Spleen (tissue), 11 donors: ENCODE data around the gene CDH7. TPM values are rescaled to one million over a fixed set of nuclear protein-coding genes. Genes with fewer than 3 reads are reported as not detected.

Experiments
- DNase-seq: peaks from one replicate; pipeline ENCODE4 v3.0.0-alpha.2; 2020
- H3K27ac ChIP-seq, 8 donors: fragments of 200-600 bp; sonication (generic) in 7 of 8; 1 replicate in 4 of 8; 2 replicates in 4 of 8; pipeline versions ENCODE4 v1.5.0 to v1.8.0; 2016 to 2021; ENCODE audit warnings: inconsistent platforms in 4 of 8, mild to moderate bottlenecking in 4 of 8, moderate library complexity in 1 of 8
- H3K27me3 ChIP-seq, 7 donors: fragments of 200-600 bp; sonication (generic) in 6 of 7; replicated peaks in 1 of 7; 1 replicate in 4 of 7; 2 replicates in 3 of 7; pipeline versions ENCODE4 v1.5.0 to v1.8.0; 2016 to 2021; ENCODE audit warnings: inconsistent platforms in 3 of 7, mild to moderate bottlenecking in 1 of 7
- H3K36me3 ChIP-seq, 6 donors: fragments of 200-600 bp; sonication (generic) in 5 of 6; 1 replicate in 4 of 6; 2 replicates in 2 of 6; pipeline versions ENCODE4 v1.5.0 to v1.8.0; 2016 to 2021; ENCODE audit warnings: inconsistent platforms in 2 of 6
- H3K4me1 ChIP-seq, 6 donors: fragments of 200-600 bp; sonication (generic) in 5 of 6; 1 replicate in 3 of 6; 2 replicates in 3 of 6; pipeline versions ENCODE4 v1.5.0 to v1.8.0; 2016 to 2021; ENCODE audit warnings: inconsistent platforms in 3 of 6
- H3K4me3 ChIP-seq, 8 donors: fragments of 200-600 bp; sonication (generic) in 7 of 8; 1 replicate in 4 of 8; 2 replicates in 4 of 8; pipeline versions ENCODE4 v1.5.0 to v1.8.0; 2016 to 2021; ENCODE audit warnings: inconsistent platforms in 4 of 8, mild to moderate bottlenecking in 4 of 8, moderate library complexity in 2 of 8
- H3K9me3 ChIP-seq, 8 donors: fragments of 200-600 bp; sonication (generic) in 7 of 8; 1 replicate in 4 of 8; 2 replicates in 4 of 8; pipeline versions ENCODE4 v1.5.0 to v1.8.0; 2016 to 2021; ENCODE audit warnings: inconsistent platforms in 4 of 8
- POLR2A ChIP-seq, 3 donors: fragments of 450-650 bp; IDR thresholded peaks; one replicate each; pipeline ENCODE4 v1.5.1; 2017; ENCODE audit warnings: antibody characterized with exemption in 3 of 3, mild to moderate bottlenecking in 1 of 3
- POLR2AphosphoS5 ChIP-seq, 3 donors: sonication (generic); formaldehyde crosslinking; IDR thresholded peaks; one replicate each; pipeline ENCODE4 v1.5.1; 2017; ENCODE audit warnings: antibody characterized with exemption in 3 of 3
- WGBS, 5 donors: extraction: QIAGEN DNeasy Blood & Tissue Kit in 3 of 5; methylation state at CpG; one replicate each; pipeline versions ENCODE4 v1.1.5 to v1.1.7; 2013 to 2018; 5-methylcytosine and 5-hydroxymethylcytosine counted together
- intact Hi-C: fragments of 100-400 bp; cut with DNase I; formaldehyde crosslinking; loops from one replicate; pipeline ENCODE4 v1.15.0; 2023; ENCODE audit warnings: low total_unique reads
- polyA plus RNA-seq, 3 donors: library from polyadenylated mRNA; stranded (reverse); fragments of 200-250 nt; gene quantifications; one replicate each; pipeline ENCODE4 v1.2.1, GENCODE V29; 2013
- total RNA-seq, 7 donors: library from RNA; depleted of rRNA in 3 of 7; stranded (reverse); fragments of >200 nt in 3 of 7; fragmentation: NEBNext Ultra II Directional in 4 of 7; extraction: Animal tissue kit (Norgen Biotek cat#: 25700) in 4 of 7; gene quantifications; one replicate each; pipeline versions ENCODE4 v1.1.0 to v1.2.1, GENCODE V29; 2016 to 2021
- TF ChIP-seq, protein P1 (sequence below), 11 experiments: fragments of 200-600 bp in 7 of 11; fragments of 450-650 bp in 4 of 11; sonication (generic) in 4 of 11; IDR thresholded peaks in 8 of 11; conservative IDR thresholded peaks in 3 of 11; 1 replicate in 7 of 11; 2 replicates in 4 of 11; pipeline versions ENCODE4 v1.4.0 to v1.8.0; 2016 to 2021; ENCODE audit warnings: antibody characterized with exemption in 11 of 11, inconsistent platforms in 4 of 11, mild to moderate bottlenecking in 1 of 11
- donor health status: healthy with polysubstance abuse.
- donor health status: DM: no; HTN: no; CAD: no; lungs with moderate emphysema.
- donor health status: DM: no; HTN: no; CAD: no.
- donor health status: Bipolar disorder and iron deficiency.
- donor health status: healthy.
- donor health status: DM: no; HTN: no; CAD: no.
- donor health status: DM: yes; HTN: yes; CAD: no.

The CDH7 gene
- total and polyA plus RNA-seq, 10 donors, result under 0.01 to 0.09 (median 0.06) TPM; not detected in 6

DNA sequence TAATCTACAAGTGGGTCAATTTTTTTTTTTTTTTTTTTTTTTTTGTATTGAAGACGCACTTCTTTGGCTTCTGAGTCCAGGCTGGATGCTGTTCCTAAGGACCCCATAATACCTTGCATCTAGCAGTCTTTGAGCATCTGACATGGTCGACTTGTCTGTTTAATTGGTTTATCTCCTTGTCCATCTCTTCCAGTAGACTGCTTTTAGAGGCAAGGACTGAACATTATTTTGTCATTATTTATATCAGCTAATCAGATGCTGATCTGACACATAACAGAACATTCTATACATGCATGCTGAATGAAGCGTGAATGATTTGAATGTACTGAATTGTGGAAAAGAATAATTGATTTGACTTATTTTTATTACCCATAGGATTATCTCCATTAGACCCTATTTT is 118.7 kb downstream of the CDH7 start:
- 25 to 84% (median 39%) methylated on average over 2 to 3 of the region's 3 CpGs for WGBS, 5 donors
- intact Hi-C loops, result no loop called here

DNA sequence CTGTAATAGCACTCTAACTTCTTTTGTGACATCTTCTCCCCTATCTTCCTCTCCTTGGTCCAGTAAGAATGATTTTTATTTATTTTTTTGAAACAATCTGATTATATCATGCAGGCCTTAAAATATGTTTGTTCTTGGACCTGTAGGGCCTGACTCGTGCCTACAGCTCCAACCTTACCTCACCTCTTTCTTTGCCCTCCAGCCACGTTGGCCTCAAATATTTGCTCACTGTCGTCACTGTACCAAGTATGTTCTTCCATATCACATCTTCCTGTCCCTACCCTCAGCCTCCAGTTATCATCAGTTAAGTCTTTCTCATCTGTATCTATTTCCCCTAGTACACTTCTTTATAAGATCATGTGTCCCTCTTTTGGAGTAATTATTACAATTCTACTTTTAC is 125.5 kb downstream of the CDH7 start:
- H3K36me3 ChIP-seq, result no peaks in the 10 kb centered on the region
- H3K4me3 ChIP-seq, result no peak overlapping the region
- intact Hi-C loops, result no loop called here
- DNase-seq, result no peak
- 68 to 90% (median 76%) methylated on average over 3 of the region's 3 CpGs for WGBS, 5 donors
- no peaks in the 10 kb centered on the region for H3K27me3 ChIP-seq
- no peak overlapping the region for H3K27ac ChIP-seq
- no peaks in the 10 kb centered on the region for H3K9me3 ChIP-seq
- TF ChIP-seq, protein P1, sequence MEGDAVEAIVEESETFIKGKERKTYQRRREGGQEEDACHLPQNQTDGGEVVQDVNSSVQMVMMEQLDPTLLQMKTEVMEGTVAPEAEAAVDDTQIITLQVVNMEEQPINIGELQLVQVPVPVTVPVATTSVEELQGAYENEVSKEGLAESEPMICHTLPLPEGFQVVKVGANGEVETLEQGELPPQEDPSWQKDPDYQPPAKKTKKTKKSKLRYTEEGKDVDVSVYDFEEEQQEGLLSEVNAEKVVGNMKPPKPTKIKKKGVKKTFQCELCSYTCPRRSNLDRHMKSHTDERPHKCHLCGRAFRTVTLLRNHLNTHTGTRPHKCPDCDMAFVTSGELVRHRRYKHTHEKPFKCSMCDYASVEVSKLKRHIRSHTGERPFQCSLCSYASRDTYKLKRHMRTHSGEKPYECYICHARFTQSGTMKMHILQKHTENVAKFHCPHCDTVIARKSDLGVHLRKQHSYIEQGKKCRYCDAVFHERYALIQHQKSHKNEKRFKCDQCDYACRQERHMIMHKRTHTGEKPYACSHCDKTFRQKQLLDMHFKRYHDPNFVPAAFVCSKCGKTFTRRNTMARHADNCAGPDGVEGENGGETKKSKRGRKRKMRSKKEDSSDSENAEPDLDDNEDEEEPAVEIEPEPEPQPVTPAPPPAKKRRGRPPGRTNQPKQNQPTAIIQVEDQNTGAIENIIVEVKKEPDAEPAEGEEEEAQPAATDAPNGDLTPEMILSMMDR (IDR thresholded peaks at IDR 0.05 in 8 of 11, conservative IDR thresholded peaks at IDR 0.05 in 3 of 11), result no peak
- no peak for TF ChIP-seq POLR2AphosphoS5 (IDR thresholded peaks at IDR 0.05)
- TF ChIP-seq POLR2A (IDR thresholded peaks at IDR 0.05), result no peak
- H3K4me1 ChIP-seq, result no peaks in the 10 kb centered on the region

More for the DNA sequence above, 118.7 kb downstream of the CDH7 start:
- no peak for DNase-seq
- Histone ChIP-seq H3K4me1 (no peaks in the 10 kb centered on the region), H3K4me3 (no peak overlapping the region), H3K27me3 (no peaks in the 10 kb centered on the region), H3K27ac (no peak overlapping the region), H3K36me3 (no peaks in the 10 kb centered on the region), H3K9me3 (no peaks in the 10 kb centered on the region)
- TF ChIP-seq POLR2AphosphoS5 (IDR thresholded peaks at IDR 0.05), result no peak
- TF ChIP-seq, protein P1 (IDR thresholded peaks at IDR 0.05 in 8 of 11, conservative IDR thresholded peaks at IDR 0.05 in 3 of 11), result no peak
- TF ChIP-seq POLR2A (IDR thresholded peaks at IDR 0.05), result no peak

GRCh38 chr18:65897292-65897691 is 146.5 kb downstream of the CDH7 start:
- intact Hi-C loops, result no loop called here
- Histone ChIP-seq H3K36me3 (no peaks in the 10 kb centered on the region), H3K4me1 (no peaks in the 10 kb centered on the region), H3K27ac (no peak overlapping the region), H3K9me3 (no peaks in the 10 kb centered on the region), H3K27me3 (no peaks in the 10 kb centered on the region), H3K4me3 (no peak overlapping the region)
- no peak for TF ChIP-seq POLR2AphosphoS5 (IDR thresholded peaks at IDR 0.05)
- TF ChIP-seq POLR2A (IDR thresholded peaks at IDR 0.05), result no peak
- TF ChIP-seq, protein P1 (IDR thresholded peaks at IDR 0.05 in 8 of 11, conservative IDR thresholded peaks at IDR 0.05 in 3 of 11), result no peak
- no peak for DNase-seq
- 85 to 97% (median 92%) methylated on average over 3 of the region's 3 CpGs for WGBS, 5 donors

DNA sequence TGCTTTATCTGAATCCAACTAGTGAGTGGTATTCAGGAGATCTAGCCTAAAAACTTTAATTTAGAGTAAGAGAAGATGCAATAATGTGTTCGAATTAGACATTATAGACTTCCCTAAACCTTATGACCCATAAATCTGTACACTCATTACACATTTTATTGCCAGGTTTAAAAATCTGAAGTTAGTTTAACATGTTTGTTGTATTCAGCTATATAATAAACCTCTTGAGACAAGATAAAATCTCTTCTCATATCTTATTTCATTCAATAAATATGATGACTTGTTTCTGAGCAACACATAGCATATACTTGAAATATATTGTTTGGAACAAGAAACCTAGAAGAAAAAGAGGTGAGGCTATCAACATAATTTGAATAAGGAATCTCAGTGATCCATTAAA is 150.7 kb downstream of the CDH7 start:
- no peak for TF ChIP-seq POLR2A (IDR thresholded peaks at IDR 0.05)
- TF ChIP-seq, protein P1 (IDR thresholded peaks at IDR 0.05 in 8 of 11, conservative IDR thresholded peaks at IDR 0.05 in 3 of 11), result no peak
- TF ChIP-seq POLR2AphosphoS5 (IDR thresholded peaks at IDR 0.05), result no peak
- Histone ChIP-seq H3K4me3 (no peak overlapping the region), H3K36me3 (no peaks in the 10 kb centered on the region), H3K9me3 (no peaks in the 10 kb centered on the region), H3K4me1 (no peaks in the 10 kb centered on the region), H3K27me3 (no peaks in the 10 kb centered on the region), H3K27ac (no peak overlapping the region)
- WGBS, 5 donors, result 62 to 83% (median 76%) methylated on average over 1 of the region's 1 CpG
- intact Hi-C loops, result no loop called here
- DNase-seq, result no peak
